ENCODE results near the gene BRSK2. TPM values are rescaled to one million over a fixed set of nuclear protein-coding genes. Genes with fewer than 3 reads are reported as not detected.
"Not testable (repeated sequence)": the region's sequence is repeated elsewhere in the genome, so short reads cannot be mapped to it uniquely, and the experiment has no call there.

The BRSK2 gene
- total RNA-seq, 4 donors from 2014 or later = 0.23 to 0.68 TPM; not detected in 2

GRCh38 chr11:1411301-1411700 is 21.6 kb downstream of the BRSK2 start:
- WGBS, 2 donors = 43 to 52% methylated on average over 9 to 10 of the region's 13 CpGs
- H3K4me3 ChIP-seq (ENCODE audit: low read depth, poor library complexity, severe bottlenecking) = no peak overlapping the region
- TF ChIP-seq, protein P1, sequence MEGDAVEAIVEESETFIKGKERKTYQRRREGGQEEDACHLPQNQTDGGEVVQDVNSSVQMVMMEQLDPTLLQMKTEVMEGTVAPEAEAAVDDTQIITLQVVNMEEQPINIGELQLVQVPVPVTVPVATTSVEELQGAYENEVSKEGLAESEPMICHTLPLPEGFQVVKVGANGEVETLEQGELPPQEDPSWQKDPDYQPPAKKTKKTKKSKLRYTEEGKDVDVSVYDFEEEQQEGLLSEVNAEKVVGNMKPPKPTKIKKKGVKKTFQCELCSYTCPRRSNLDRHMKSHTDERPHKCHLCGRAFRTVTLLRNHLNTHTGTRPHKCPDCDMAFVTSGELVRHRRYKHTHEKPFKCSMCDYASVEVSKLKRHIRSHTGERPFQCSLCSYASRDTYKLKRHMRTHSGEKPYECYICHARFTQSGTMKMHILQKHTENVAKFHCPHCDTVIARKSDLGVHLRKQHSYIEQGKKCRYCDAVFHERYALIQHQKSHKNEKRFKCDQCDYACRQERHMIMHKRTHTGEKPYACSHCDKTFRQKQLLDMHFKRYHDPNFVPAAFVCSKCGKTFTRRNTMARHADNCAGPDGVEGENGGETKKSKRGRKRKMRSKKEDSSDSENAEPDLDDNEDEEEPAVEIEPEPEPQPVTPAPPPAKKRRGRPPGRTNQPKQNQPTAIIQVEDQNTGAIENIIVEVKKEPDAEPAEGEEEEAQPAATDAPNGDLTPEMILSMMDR (IDR thresholded peaks at IDR 0.05) = no peak
- no peak for TF ChIP-seq POLR2A (IDR thresholded peaks at IDR 0.05)
- intact Hi-C loops (cut with DNase I; ENCODE audit: low total_unique reads) = no loop called here
- DNase-seq (ENCODE audit: low spot score in 2 of 2) = no peak

DNA sequence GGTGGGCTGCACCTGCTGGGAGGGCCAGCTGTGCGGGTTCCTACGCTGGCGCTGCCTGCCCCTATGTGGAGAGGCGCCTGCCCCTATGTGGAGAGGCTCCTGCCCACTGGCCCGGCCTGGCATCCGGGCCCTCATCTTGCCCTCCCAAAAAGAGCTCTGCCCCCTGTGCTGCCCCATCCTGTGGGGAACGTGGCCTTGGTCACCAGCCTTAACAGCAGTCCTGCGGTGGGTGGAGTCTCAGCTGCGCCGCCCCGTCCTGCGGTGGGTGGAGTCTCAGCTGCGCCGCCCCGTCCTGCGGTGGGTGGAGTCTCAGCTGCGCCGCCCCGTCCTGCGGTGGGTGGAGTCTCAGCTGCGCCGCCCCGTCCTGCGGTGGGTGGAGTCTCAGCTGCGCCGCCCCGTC is 22.0 kb downstream of the BRSK2 start:
- DNase-seq (ENCODE audit: low spot score in 2 of 2); H3K4me3 ChIP-seq (ENCODE audit: low read depth, poor library complexity, severe bottlenecking); intact Hi-C loops (cut with DNase I; ENCODE audit: low total_unique reads): not testable (repeated sequence)
- WGBS, 2 donors = 85% methylated on average over 5 of the region's 27 CpGs; no CpG with 5 or more reads in 1 of the 2 donors

- H3K4me3 ChIP-seq (ENCODE audit: low read depth, poor library complexity, severe bottlenecking) = no peak overlapping the region
- intact Hi-C loops (cut with DNase I; ENCODE audit: low total_unique reads) = no loop called here
- TF ChIP-seq, protein P1 (IDR thresholded peaks at IDR 0.05) = no peak
- no peak for TF ChIP-seq POLR2A (IDR thresholded peaks at IDR 0.05)
- 75 to 79% methylated on average over 11 to 29 of the region's 36 CpGs for WGBS, 2 donors
- DNase-seq (ENCODE audit: low spot score in 2 of 2) = no peak
Measured at GRCh38 chr11:1412377-1413095, 22.8 kb downstream of the BRSK2 start.

DNA sequence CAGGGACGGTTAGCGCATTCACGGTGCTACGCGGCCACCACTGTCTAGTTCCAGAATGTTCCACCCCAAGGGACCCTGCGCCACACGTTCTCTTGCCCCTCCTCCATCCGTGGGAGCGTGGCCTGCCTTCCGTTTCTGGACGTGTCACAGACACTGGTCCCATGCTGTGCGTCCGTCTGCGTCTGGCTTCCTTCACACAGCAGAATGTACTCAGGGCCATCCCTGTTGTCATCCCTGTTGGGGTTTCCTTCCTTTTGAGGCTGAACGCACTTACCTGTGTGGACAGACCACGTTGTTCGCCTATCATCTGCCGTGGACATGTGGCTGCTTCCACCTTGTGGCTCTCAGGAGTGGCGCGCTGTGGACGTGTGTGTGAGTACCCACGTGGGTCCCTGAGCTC is 24.9 kb downstream of the BRSK2 start:
- DNase-seq (ENCODE audit: low spot score in 2 of 2) = no peak
- no peak for TF ChIP-seq POLR2A (IDR thresholded peaks at IDR 0.05)
- TF ChIP-seq, protein P1 (IDR thresholded peaks at IDR 0.05) = no peak
- no peak overlapping the region for H3K4me3 ChIP-seq (ENCODE audit: low read depth, poor library complexity, severe bottlenecking)
- intact Hi-C loops (cut with DNase I; ENCODE audit: low total_unique reads) = no loop called here
- WGBS, 2 donors = 87 to 90% methylated on average over 22 of the region's 22 CpGs

GRCh38 chr11:1415631-1416030 is 25.9 kb downstream of the BRSK2 start:
- intact Hi-C loops (cut with DNase I; ENCODE audit: low total_unique reads) = no loop called here
- TF ChIP-seq, protein P1 (IDR thresholded peaks at IDR 0.05) = no peak
- TF ChIP-seq POLR2A (IDR thresholded peaks at IDR 0.05) = no peak
- no peak for DNase-seq (ENCODE audit: low spot score in 2 of 2)
- no peak overlapping the region for H3K4me3 ChIP-seq (ENCODE audit: low read depth, poor library complexity, severe bottlenecking)
- 85 to 96% methylated on average over 6 to 7 of the region's 7 CpGs for WGBS, 2 donors

- 88 to 100% methylated on average over 1 of the region's 1 CpG for WGBS, 2 donors
- H3K4me3 ChIP-seq (ENCODE audit: low read depth, poor library complexity, severe bottlenecking); intact Hi-C loops (cut with DNase I; ENCODE audit: low total_unique reads); DNase-seq (ENCODE audit: low spot score in 2 of 2): not testable (repeated sequence)
Measured at GRCh38 chr11:1418192-1418795, 28.6 kb downstream of the BRSK2 start.
